NCI-H1092 treated with DMSO at 0.1 percent for 48 hours (cell line): Measurements from ENCODE around the gene CAMK1D.
"Not testable (repeated sequence)": the region's sequence is repeated elsewhere in the genome, so short reads cannot be mapped to it uniquely, and the experiment has no call there.

Experiments used
- DNase-seq: peaks from one replicate; lab custom pipeline; 2025; lab: John Stamatoyannopoulos, UW

The CAMK1D gene

DNA sequence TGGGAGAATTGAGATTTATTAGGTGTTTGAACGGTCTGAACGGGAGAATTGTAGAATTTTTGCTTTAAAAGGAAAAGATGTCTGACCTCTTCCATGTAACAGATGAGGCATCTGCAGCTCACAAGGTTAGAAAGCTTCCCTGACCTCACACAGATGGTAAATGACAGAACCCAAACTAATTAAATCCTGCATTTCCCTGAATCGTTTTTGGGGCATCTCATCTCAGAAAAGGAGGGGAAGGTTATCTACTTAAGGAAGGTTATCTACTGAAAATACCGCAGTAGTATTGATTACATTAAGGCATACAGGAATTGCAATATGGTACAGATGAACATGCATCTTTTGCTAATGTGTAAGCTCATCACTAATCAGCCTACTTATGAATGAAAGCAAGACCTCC is 373.9 kb downstream of the CAMK1D start:
- DNase-seq, result no peak

DNA sequence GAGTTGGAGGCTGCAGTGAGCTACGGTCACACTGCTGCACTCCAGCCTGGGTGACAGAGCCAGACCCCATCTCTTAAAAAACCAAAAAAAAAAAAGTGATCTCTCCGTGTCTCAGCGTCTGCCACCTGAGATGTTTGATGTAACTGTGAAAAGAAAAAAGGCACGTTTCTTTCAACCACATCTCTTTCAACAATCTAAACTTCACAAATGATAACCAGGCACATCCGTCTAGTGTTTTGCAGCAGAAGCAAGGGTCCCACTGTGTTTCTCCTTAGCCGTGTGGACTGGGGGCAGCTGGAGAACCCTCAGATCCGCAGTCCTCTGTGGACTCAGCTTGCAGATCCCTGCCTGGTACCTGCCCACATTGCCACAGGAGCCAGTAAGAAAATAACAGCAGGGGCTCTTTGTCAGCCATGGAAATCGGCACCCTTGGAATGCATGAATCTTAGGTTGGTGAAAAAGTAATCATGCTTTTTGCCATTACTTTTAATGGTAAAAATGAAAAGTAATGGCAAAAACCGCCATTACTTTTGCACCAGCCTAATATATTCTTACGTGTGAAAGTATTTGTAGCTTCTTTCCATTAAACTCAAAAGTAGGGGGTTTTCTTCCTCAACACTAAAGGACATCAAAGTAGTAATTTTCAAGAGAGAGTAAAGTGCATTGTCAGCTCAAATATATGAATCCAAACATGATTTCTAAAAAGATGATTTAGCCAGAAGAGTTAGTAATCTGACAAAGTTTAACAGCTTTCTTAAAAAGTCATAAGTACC is 375.6 kb downstream of the CAMK1D start:
- DNase-seq, result no peak

DNA sequence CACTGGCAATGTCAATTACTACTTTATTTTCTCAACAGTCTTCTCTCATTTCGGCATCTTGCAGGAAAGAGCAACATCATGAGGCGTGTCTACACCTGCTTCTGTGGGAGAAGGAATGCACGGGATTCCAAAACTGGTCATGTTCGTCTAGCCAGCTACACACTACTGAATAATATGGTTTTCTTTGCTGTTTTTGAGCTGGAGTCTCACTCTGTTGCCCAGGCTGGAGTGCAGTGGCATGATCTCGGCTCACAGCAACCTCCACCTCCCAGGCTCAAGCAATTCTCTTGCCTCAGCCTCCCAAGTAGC is 376.2 kb downstream of the CAMK1D start:
- not testable (repeated sequence) for DNase-seq

DNA sequence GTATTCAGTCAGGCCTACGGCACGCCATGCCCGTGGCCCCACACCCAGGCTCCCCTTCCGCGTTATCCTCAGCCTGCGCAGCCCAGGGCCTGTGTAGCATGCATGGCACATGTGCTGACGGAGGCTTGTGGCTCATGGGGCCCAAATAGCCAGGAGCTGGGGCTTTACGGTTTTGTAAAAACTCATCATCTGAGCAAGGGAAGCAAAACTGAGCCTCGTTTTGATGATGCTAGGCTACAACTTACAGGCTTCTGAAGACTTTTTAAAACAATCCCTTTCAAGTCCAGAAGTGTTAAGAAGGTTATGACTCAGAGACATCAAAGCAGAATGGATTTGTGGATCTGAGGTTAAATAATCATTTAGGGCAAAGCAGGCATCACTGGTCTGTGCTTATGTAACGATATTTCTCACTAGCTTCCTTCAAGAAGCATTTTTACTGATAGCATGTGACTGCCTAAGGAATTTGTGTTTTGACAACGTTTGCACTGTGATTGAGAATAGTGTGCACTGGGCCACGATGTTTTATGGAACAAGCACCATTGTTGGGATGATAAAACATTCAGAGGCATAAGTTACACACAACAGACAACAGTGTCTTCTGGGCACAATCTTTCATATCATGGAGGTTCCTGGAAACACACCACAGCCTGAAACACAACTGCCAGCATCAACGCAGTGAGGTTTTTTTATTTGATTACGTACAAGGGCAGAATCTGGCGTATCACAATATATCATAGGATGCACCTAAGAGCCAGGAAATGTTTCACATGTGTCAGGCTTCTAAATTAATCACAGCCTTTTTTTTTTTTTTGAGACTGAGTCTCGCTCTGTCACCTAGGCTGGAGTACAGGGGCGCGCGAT is 377.9 kb downstream of the CAMK1D start:
- DNase-seq, result no peak

DNA sequence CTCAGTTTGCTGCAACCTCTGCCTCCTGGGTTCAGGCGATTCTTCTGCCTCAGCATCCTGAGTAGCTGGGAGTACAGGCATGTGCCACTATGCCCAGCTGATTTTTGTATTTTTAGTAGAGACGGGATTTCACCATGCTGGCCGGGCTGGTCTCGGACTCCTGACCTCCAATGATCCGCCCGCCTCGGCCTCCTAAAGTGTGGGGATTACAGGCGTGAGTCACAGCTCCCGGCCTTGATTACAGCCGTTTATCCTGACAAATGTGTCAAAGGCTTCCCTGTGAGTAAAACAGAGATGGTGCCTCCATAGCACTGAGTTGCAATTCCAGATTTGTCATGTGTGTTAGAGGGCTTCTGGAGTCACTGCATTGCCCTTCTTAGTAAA is 378.5 kb downstream of the CAMK1D start:
- DNase-seq, result no peak

DNA sequence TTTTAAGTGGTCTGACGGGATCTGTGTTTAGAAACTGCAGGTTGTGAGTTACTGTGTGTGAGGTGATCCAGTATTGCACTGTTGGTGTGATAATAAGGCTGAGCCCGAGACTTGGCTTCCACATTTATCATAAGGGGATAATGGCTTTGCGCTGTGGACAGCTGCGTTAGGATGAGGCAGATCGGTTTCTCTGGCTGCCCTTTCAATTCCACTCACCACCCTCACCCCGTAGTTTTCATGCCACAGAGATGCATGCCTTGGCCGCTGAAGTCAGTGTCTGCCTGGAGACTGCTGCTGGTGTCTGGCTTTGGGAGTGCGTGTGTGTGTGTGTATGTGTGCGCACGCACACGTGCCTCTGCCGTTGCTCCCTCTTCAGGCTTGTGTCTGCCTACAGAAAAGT is 379.1 kb downstream of the CAMK1D start:
- DNase-seq, result no peak

DNA sequence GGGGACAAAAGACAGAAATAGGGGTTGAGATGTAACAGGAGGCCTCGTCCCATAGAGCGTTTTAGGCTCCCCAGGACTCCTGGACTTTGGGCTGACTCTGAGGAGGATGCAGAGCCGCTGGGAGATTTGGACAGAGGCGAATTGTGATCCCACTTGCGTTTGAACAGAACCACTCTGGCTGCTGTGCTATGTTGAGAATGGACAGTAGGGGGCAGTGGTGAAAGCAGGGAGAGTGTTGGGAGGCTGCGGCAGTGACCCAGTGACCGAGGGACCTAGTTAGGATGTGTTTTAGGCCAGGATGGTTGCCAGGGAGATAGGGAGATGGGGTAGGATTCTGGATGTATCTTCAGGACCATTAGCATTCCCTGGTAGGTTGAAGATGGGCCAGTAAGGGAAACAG is 380.5 kb downstream of the CAMK1D start:
- no peak for DNase-seq

DNA sequence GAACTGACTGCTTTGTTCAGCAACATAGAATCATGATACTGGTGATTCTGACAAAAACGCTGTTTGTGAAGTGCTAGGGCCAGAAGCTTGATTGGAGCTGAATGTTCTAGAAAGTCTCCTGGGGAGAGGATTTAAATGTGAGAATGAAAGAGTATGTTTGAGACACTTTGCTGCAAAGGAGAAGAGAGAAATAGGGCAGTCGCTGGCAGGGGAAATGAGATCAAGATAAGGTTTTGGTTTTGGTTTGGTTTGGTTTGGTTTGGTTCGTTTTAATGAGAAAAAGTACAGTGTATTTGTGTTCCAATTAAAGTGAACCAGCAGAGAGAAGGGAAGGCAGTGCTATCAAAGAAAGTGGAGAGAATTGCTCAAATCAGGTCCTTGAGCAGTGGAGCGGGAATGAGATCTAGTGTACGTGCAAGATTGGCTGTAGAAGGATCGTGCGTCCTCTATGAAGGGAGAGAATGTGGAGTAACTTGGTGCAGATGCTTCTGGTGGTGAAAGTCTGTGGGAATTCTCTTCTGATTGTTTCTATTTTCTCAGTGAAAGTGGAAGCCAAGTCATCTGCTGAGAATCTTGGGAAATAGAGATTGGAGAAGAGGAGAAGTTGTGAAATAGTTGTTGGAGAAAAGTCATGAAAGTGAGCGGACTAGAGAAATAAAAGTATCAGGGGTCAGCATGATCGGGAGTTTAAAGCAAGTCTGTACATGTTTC is 381.6 kb downstream of the CAMK1D start:
- DNase-seq, result no peak

DNA sequence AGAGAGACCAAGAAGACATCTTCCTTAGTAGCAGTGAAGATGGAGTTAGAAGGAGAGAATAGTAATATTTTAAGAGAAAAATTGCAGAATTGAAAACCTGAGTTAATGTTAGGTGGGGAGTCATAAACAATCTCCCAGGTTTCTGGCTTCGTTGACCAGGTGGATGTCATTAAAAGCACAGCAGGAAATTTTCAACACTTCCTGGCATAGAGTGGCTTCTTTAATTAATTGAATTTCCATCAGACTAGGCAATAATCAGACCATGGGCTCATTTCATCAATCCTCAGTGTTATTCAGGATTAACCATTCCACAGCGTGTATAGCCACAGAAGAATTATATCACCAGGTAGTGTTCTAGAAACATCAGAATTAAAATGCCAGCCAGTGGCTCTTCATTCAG is 383.9 kb downstream of the CAMK1D start:
- no peak for DNase-seq

DNA sequence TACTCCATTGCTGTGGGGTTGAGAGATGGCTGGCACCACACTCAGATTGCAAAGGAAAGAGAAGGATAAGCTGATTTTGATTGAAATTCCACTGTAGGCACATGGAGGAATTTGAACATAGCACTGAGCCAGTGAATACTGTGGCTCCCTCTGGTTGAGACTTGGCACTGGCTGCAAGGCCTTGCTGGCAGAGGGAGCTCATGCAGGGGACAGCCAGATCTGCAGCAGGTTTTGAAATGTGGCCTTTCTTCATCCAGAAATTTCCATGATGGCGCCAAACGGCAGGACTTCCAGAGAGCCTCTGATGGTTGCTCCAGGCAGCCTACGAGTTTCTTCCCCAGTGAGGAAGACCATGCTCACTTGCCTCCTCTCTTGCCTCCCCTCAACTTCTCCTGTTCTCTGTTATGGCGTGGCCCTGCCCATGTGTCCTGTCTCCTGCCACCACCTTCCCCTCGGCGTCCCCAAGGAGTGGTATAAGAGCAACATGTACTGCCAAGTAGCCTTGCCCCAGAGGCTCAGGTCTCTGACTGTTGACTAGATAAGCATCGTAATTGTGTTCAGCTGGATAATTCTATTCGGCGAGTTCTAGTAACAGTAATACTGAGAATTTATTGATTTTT is 386.6 kb downstream of the CAMK1D start:
- DNase-seq, result no peak

DNA sequence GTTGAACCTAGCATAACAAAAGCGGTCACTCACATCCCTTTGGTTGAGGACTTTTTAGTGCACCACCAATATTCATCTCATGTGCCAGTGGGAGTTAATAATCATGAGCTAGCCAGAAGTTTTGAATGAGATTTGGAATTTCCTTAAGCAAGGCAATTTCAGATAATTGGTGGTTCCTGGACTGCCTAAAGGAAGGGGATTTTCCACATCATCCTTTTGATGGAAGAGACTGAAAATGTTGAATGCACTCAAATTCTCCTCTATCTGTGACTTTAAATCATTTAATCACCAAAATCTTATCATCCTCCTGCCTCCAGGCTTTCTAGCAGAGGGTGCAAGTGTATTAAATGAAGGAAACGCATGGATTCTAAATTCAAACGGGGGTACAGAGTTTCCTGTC is 391.5 kb downstream of the CAMK1D start:
- no peak for DNase-seq

DNA sequence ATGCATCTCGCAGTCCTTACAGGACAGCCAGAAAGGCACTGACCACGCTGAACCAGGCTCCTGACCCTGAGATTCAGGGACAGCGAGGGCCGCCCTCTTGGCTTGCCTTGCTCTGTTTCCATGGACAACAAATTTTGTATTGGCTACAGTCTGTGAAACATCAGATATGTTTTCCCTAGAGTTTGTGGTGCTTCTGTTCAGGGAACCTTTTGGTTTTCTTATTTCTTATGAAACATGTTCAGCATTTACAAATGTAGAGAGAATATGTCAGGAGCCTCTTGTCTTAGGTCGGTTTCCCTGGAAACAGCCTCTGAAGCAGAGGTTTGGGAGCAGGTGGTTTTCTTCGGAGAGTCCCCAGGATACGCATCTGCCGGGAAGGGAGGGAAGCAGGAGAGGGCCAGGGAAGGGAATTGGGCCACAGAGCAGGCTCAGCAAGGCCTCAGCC is 392.0 kb downstream of the CAMK1D start:
- no peak for DNase-seq

DNA sequence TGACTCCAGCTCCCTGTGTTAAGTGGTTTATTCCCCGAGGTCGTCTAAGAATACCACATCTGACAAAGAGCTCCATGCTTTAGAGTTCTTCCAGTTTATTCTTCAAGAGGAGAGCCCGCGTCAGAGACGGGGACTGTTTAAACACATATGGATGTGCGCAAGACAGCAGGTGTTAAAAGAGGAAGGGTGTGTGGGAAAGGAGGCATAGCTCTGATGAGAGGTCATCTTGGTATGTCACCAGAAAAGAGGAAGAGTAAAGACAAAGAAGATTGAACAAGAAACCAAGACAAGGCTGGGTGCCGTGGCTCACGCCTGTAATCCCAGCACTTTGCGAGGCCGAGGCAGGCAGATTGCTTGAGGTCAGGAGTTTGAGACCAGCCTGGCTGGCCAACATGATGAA is 393.4 kb downstream of the CAMK1D start:
- DNase-seq, result no peak

DNA sequence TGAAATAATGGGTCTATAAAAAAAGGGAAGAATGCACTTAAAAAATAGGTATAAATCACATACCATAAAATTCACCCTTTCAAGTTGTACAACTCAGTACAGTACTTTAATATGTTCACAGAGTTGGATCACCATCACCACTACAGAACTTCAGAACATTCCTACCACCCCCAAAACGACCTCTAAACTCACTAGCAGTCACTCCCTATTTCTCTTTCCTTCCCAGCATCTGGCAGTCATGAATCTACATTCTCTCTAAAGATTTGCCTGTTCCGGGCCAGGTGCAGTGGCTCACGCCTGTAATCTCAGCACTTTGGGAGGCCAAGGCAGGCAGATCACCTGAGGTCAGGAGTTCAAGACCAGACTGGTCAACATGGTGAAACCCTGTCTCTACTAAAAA is 394.1 kb downstream of the CAMK1D start:
- DNase-seq, result not testable (repeated sequence)

DNA sequence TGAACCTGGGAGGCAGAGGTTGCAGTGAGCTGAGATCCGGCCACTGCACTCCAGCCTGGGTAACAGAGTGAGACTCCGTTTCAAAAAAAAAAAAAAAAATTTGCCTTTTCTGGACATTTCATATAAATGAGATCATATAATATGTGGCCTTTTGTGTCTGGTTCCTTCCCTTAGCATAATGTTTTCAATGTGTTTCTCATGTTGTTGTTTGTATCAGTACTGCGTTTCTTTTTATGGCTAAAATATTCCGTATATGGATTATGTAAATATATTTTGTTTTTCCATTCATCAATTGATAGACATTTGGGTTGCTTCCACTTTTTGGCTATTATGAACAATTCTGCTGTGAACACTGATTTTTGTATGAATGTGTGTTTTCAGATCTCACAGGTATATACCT is 394.6 kb downstream of the CAMK1D start:
- no peak for DNase-seq

DNA sequence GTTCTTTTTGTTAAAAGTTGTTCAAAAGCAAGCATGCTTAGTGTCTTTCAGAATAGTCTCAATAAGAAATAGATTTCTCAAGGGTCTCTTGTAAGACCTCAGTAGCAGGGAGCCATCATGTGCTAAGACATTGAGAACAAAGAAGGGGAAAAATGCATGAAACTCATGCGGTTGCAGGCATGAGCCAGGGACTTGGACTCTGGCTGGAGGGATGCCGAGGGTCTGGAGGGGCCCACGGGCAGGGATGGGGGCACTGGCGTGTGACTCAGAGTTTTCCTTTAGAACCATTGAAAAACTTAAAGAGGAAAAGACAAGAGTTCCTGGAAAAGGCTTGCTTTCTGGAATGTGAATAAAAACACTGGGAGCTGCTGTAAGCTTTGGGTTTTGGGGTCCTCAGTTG is 398.8 kb downstream of the CAMK1D start:
- no peak for DNase-seq

DNA sequence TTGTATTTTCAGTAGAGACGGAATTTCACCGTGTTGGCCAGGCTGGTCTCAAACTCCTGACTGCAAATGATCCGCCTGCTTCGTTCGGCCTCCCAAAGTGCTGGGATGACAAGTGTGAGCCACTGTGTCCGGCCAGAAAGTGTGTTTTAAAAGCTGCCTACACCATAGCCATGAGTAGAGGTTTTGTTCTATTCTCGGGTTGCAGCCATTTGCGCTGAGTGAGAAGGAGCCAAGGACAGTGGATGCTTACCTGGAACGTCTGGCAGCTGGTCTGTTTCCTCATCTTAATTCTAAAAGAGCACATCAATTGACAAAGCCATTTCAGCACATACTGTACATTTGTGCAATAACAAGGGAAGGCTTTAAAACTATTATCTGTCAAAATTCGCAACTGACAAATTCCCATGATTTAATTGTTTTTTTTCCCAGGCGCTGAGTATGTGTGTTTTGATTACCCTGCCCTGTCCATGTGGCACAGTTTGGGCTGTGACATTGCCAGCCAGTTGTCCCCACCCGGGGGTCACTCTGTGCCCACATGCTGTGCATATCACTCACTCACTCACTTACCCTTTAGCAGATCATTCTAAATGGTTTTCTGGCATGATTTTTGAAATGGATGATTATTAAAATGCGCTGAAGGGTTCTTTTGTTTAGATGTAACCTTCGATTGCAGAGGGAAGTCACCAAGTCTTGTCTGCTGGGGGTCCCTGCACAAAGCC is 400.6 kb downstream of the CAMK1D start:
- DNase-seq, result no peak

DNA sequence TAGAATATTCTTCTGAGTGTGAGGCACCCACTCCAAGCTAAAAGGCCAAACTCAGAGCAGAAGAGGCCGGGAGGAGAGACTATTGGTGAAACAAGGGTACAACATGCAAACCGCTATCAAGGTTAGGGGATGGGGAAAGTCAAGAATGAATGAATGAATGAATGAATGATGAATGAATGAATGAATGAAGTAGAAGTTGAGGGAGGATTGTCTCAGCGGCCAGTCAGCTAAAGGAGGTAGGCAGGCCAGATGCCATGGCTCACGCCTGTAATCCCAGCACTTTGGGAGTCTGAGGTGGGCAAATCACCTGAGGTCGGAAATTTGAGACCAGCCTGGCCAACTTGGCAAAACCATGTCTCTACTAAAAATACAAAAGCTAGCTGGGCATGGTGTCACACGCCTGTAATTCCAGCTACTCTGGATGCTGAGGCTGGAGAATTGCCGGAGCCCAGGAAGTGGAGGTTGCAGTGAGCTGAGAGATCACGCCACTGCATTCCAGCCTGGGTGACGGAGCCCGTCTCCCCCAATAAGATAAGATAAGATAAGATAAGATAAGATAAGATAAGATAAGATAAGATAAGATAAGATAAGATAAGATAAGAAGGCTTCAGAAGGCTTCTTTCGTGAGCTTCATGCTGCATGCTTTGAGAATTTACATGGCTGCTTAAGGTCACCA is 401.3 kb downstream of the CAMK1D start:
- no peak for DNase-seq

DNA sequence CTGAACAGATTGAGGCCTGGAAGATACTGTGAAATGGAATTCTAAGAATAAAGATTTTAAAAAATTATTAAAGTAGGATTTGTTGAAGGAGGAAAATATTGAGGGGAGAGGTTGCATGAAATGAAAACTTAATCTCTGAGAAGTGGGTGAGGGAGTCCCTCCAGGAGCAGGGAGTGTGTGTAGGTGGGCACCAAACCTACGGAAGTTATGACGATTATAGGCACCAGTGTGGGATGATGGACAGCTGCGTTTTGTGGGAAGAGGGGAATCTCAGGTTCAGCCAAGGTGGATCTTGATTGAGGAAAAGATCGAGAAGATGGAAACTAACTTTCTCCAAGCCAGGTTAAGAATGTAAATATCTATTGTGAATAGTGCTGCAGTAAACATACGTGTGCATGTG is 405.7 kb downstream of the CAMK1D start:
- no peak for DNase-seq

DNA sequence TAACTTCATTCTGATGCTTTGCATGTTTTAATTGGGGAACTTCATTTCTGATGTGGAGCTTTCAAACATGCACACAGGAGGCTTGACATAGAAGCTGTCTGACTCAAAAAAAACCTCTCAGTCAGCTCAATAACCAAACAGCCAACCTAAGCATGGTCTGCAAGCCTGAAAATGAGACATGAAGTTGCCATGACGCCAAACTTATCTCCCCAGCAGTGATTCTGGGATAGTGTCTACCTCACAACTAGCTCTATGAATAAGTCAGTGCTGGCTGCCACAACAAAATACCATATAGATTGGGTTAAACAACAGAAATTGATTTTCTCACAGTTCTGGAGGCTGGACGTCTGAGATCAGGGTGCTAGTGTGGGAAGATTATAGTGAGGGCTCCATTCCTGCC is 408.0 kb downstream of the CAMK1D start:
- no peak for DNase-seq

DNA sequence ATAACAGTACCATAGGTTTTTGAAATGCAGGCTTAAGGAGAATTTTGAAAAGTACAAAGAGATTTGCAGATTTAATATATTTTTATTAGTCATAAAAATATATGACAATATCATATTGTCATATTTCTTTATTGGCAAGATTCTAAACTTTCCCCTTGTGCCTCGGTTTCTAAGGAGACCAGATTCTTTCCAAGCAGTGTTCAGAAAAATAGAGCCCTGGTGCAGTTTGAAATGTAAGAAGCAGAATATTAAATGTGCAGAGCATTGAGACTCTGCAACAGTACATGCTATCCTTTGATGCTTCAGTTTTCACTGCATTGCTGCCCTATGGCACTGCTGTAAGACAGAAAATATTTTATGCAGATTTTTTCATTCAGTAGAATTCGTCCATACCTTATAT is 408.9 kb downstream of the CAMK1D start:
- DNase-seq, result no peak
